Measurements from ENCODE around the gene CTNNA3. TPM values are rescaled to one million over a fixed set of nuclear protein-coding genes. Genes with fewer than 3 reads are reported as not detected.

CTNNA3 gene
- total RNA-seq, 1 experiment from 2014 or later = 0.85 TPM

GRCh38 chr10:66842867-66843266 lies 853.1 kb downstream of the CTNNA3 start:
- Histone ChIP-seq H3K4me1 (ENCODE audit: control insufficient read depth, insufficient read depth, low read length) (no peaks in the 10 kb centered on the region), H3K36me3 (ENCODE audit: control insufficient read depth, insufficient read depth, low read length) (no peaks in the 10 kb centered on the region), H3K4me3 (ENCODE audit: low read depth in 2 of 2, low read length in 2 of 2) (no peak overlapping the region), H3K27me3 (ENCODE audit: control insufficient read depth, insufficient read depth, low read length) (no peaks in the 10 kb centered on the region), H3K9me3 (ENCODE audit: control insufficient read depth, insufficient read depth, low read depth, low read length) (no peaks in the 10 kb centered on the region), H3K27ac (ENCODE audit: low read length) (no peak overlapping the region)
- ChIA-PET POLR2A (no interaction called here), CTCF (no interaction called here)
- no peak for DNase-seq (ENCODE audit: low read depth, low spot score)
- BruUV-seq (replicated peaks) = no TSS peak
- TF ChIP-seq REST (IDR thresholded peaks at IDR 0.05; ENCODE audit: insufficient read depth in 1 of 2, low read depth in 2 of 2, low read length in 1 of 2) = no peak
- no peak for TF ChIP-seq CTCF (IDR thresholded peaks at IDR 0.05)
- TF ChIP-seq POLR2AphosphoS5 (IDR thresholded peaks at IDR 0.05; ENCODE audit: low read depth, low read length) = no peak
- TF ChIP-seq SIN3A (IDR thresholded peaks at IDR 0.05; ENCODE audit: borderline replicate concordance, insufficient read depth, low read depth, low read length) = no peak
- no peak for TF ChIP-seq TCF7L2 (IDR thresholded peaks at IDR 0.05; ENCODE audit: low read depth, low read length)
- in situ Hi-C loops (cut with HindIII; ENCODE audit: low pct_unique_long_range_greater_than_20kb, low sequenced_read_pairs) = no loop called here
- intact Hi-C loops (cut with micrococcal nuclease; ENCODE audit: unreplicated experiment) = no loop called here
- ATAC-seq = no peak

GRCh38 chr10:66842371-66842770 lies 853.6 kb downstream of the CTNNA3 start:
- Histone ChIP-seq H3K27me3 (ENCODE audit: control insufficient read depth, insufficient read depth, low read length) (no peaks in the 10 kb centered on the region), H3K4me3 (ENCODE audit: low read depth in 2 of 2, low read length in 2 of 2) (no peak overlapping the region), H3K27ac (ENCODE audit: low read length) (no peak overlapping the region), H3K36me3 (ENCODE audit: control insufficient read depth, insufficient read depth, low read length) (no peaks in the 10 kb centered on the region), H3K4me1 (ENCODE audit: control insufficient read depth, insufficient read depth, low read length) (no peaks in the 10 kb centered on the region), H3K9me3 (ENCODE audit: control insufficient read depth, insufficient read depth, low read depth, low read length) (no peaks in the 10 kb centered on the region)
- ChIA-PET POLR2A (no interaction called here), CTCF (no interaction called here)
- DNase-seq (ENCODE audit: low read depth, low spot score) = no peak
- BruUV-seq (replicated peaks) = no TSS peak
- intact Hi-C loops (cut with micrococcal nuclease; ENCODE audit: unreplicated experiment) = no loop called here
- in situ Hi-C loops (cut with HindIII; ENCODE audit: low pct_unique_long_range_greater_than_20kb, low sequenced_read_pairs) = no loop called here
- no peak for TF ChIP-seq POLR2AphosphoS5 (IDR thresholded peaks at IDR 0.05; ENCODE audit: low read depth, low read length)
- no peak for ATAC-seq

- Histone ChIP-seq H3K9me3 (ENCODE audit: control insufficient read depth, insufficient read depth, low read depth, low read length) (no peaks in the 10 kb centered on the region), H3K27me3 (ENCODE audit: control insufficient read depth, insufficient read depth, low read length) (no peaks in the 10 kb centered on the region), H3K27ac (ENCODE audit: low read length) (no peak overlapping the region), H3K4me3 (ENCODE audit: low read depth in 2 of 2, low read length in 2 of 2) (no peak overlapping the region), H3K4me1 (ENCODE audit: control insufficient read depth, insufficient read depth, low read length) (no peaks in the 10 kb centered on the region), H3K36me3 (ENCODE audit: control insufficient read depth, insufficient read depth, low read length) (no peaks in the 10 kb centered on the region)
- POLR2A ChIA-PET = no interaction called here
- no peak for DNase-seq (ENCODE audit: low read depth, low spot score)
- intact Hi-C loops (cut with micrococcal nuclease; ENCODE audit: unreplicated experiment) = no loop called here
- ATAC-seq = no peak
- TF ChIP-seq POLR2AphosphoS5 (IDR thresholded peaks at IDR 0.05; ENCODE audit: low read depth, low read length) (no peak), TCF7L2 (IDR thresholded peaks at IDR 0.05; ENCODE audit: low read depth, low read length) (no peak), CTCF (IDR thresholded peaks at IDR 0.05) (no peak), REST (IDR thresholded peaks at IDR 0.05; ENCODE audit: insufficient read depth in 1 of 2, low read depth in 2 of 2, low read length in 1 of 2) (no peak), SIN3A (IDR thresholded peaks at IDR 0.05; ENCODE audit: borderline replicate concordance, insufficient read depth, low read depth, low read length) (no peak)
- BruUV-seq (replicated peaks) = no TSS peak
- CTCF ChIA-PET = no interaction called here
- in situ Hi-C loops (cut with HindIII; ENCODE audit: low pct_unique_long_range_greater_than_20kb, low sequenced_read_pairs) = no loop called here
Measured at GRCh38 chr10:66838656-66839055, 857.3 kb downstream of the CTNNA3 start.
